ENCODE data around the gene THRB.

GRCh38 chr3:24401090-24401810 lies 93.4 kb downstream of the THRB start:
- TF ChIP-seq, protein P1, sequence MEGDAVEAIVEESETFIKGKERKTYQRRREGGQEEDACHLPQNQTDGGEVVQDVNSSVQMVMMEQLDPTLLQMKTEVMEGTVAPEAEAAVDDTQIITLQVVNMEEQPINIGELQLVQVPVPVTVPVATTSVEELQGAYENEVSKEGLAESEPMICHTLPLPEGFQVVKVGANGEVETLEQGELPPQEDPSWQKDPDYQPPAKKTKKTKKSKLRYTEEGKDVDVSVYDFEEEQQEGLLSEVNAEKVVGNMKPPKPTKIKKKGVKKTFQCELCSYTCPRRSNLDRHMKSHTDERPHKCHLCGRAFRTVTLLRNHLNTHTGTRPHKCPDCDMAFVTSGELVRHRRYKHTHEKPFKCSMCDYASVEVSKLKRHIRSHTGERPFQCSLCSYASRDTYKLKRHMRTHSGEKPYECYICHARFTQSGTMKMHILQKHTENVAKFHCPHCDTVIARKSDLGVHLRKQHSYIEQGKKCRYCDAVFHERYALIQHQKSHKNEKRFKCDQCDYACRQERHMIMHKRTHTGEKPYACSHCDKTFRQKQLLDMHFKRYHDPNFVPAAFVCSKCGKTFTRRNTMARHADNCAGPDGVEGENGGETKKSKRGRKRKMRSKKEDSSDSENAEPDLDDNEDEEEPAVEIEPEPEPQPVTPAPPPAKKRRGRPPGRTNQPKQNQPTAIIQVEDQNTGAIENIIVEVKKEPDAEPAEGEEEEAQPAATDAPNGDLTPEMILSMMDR (IDR thresholded peaks at IDR 0.05; ENCODE audit: extremely low read depth in 1 of 2, insufficient read depth in 1 of 2, low read depth in 1 of 2, low read length in 2 of 2): no peak
- no peak for TF ChIP-seq MYC (IDR thresholded peaks at IDR 0.05; ENCODE audit: low read depth, low read length)
- no peak for TF ChIP-seq POLR2A (IDR thresholded peaks at IDR 0.05; ENCODE audit: low read depth, low read length)
- TF ChIP-seq POLR2AphosphoS5 (IDR thresholded peaks at IDR 0.05; ENCODE audit: insufficient read depth, low read depth, low read length): no peak
- TF ChIP-seq MAX (IDR thresholded peaks at IDR 0.05; ENCODE audit: insufficient read depth, insufficient read length): no peak

All from endothelial cell of umbilical vein (primary cell).